Neural progenitor cell (in vitro differentiated cells): ENCODE results near the gene HDAC8. TPM values are rescaled to one million over a fixed set of nuclear protein-coding genes. Genes with fewer than 3 reads are reported as not detected.
A peak's percentile ranks its signal among the peaks of the same experiment; 100 is the strongest.

ENCODE experiments used
- DNase-seq: peaks from one replicate; pipeline ENCODE4 v3.0.0-alpha.2; 2016; ENCODE audit warnings: low spot score
- H2AFZ ChIP-seq: fragments of 200-600 bp; sonication (generic); replicated peaks from 2 replicates; pipeline ENCODE4 v1.6.1; 2016; ENCODE audit warnings: antibody characterized with exemption
- H3F3A ChIP-seq: fragments of 200-600 bp; sonication (generic); 2 replicates; pipeline ENCODE4 v1.6.1; 2016; ENCODE audit warnings: antibody characterized with exemption, low read depth
- H3K27ac ChIP-seq: fragments of 200-600 bp; sonication (generic); 2 replicates; pipeline ENCODE4 v1.5.1; 2016; ENCODE audit warnings: mild to moderate bottlenecking
- H3K27me3 ChIP-seq: fragments of 200-600 bp; sonication (generic); 2 replicates; pipeline ENCODE4 v1.6.1; 2016; ENCODE audit warnings: mild to moderate bottlenecking, moderate library complexity
- H3K36me3 ChIP-seq: fragments of 200-600 bp; sonication (generic); 2 replicates; pipeline ENCODE4 v1.5.1; 2016
- H3K4me1 ChIP-seq: fragments of 200-600 bp; sonication (generic); 2 replicates; pipeline ENCODE4 v1.6.1; 2016; ENCODE audit warnings: mixed run types
- H3K4me2 ChIP-seq: fragments of 200-600 bp; sonication (generic); 2 replicates; pipeline ENCODE4 v1.6.1; 2016
- H3K4me3 ChIP-seq: fragments of 200-600 bp; sonication (generic); 2 replicates; pipeline ENCODE4 v1.5.1; 2016
- H3K79me2 ChIP-seq: fragments of 200-600 bp; sonication (generic); 2 replicates; pipeline ENCODE4 v1.6.1; 2016; ENCODE audit warnings: low read depth
- H3K9ac ChIP-seq: fragments of 200-600 bp; sonication (generic); 2 replicates; pipeline ENCODE4 v1.6.1; 2016
- H3K9me3 ChIP-seq: fragments of 200-600 bp; sonication (generic); 2 replicates; pipeline ENCODE4 v1.5.1; 2016; ENCODE audit warnings: low read depth
- H4K20me1 ChIP-seq: fragments of 200-600 bp; sonication (generic); 2 replicates; pipeline ENCODE4 v1.6.1; 2016; ENCODE audit warnings: low read depth
- H3K27ac Mint-ChIP-seq: 3 replicates; pipeline ENCODE4 v1.8.0; 2021; ENCODE audit warnings: mixed read lengths
- H3K27me3 Mint-ChIP-seq: 2 replicates; pipeline ENCODE4 v1.8.0; 2022; ENCODE audit warnings: low read depth, mild to moderate bottlenecking, inconsistent platforms, moderate library complexity, mixed read lengths; ENCODE audit not compliant: insufficient read depth
- H3K36me3 Mint-ChIP-seq: 3 replicates; pipeline ENCODE4 v1.8.0; 2021; ENCODE audit warnings: mixed read lengths
- H3K4me1 Mint-ChIP-seq: 3 replicates; pipeline ENCODE4 v1.8.0; 2021; ENCODE audit warnings: mixed read lengths
- H3K4me3 Mint-ChIP-seq: 3 replicates; pipeline ENCODE4 v1.8.0; 2021; ENCODE audit warnings: mild to moderate bottlenecking, moderate library complexity, mixed read lengths
- H3K9me3 Mint-ChIP-seq: 3 replicates; pipeline ENCODE4 v1.8.0; 2020; ENCODE audit warnings: mixed read lengths
- CTCF ChIP-seq: fragments of 200-600 bp; sonication (generic); IDR thresholded peaks from 2 replicates; pipeline ENCODE4 v1.5.1; 2017; ENCODE audit warnings: antibody characterized with exemption, mild to moderate bottlenecking
- EZH2 ChIP-seq: fragments of 200-600 bp; sonication (generic); IDR thresholded peaks from 2 replicates; pipeline ENCODE4 v1.6.1; 2017; ENCODE audit warnings: antibody characterized with exemption, mild to moderate bottlenecking, moderate library complexity
- EZH2phosphoT487 ChIP-seq: fragments of 200-600 bp; sonication (generic); IDR thresholded peaks from 2 replicates; pipeline ENCODE4 v1.6.1; 2017; ENCODE audit warnings: antibody characterized with exemption
- total RNA-seq: library from RNA; depleted of rRNA; stranded (reverse); fragments of >200 nt; gene quantifications from 2 replicates; pipeline ENCODE4 v1.2.3, GENCODE V29; 2015; ENCODE audit warnings: low replicate concordance

HDAC8 gene
- total RNA-seq, 1 donor from 2014 or later, result 37.8 TPM

- Mint-ChIP-seq H3K36me3 (peaks cover 2% of the 10 kb centered on the region), H3K9me3 (no peaks in the 10 kb centered on the region), H3K4me1 (peaks cover 21% of the 10 kb centered on the region), H3K27me3 (no peaks in the 10 kb centered on the region), H3K27ac (no peak overlapping the region), H3K4me3 (no peak overlapping the region)
- TF ChIP-seq EZH2 (no peak), EZH2phosphoT487 (no peak), CTCF (no peak)
- Histone ChIP-seq H3K4me3 (no peak overlapping the region), H3K27me3 (no peaks in the 10 kb centered on the region), H3K9me3 (peaks cover 4% of the 10 kb centered on the region), H3K79me2 (no peaks in the 10 kb centered on the region), H3F3A (peaks cover 19% of the 10 kb centered on the region), H3K4me1 (peaks cover 37% of the 10 kb centered on the region), H3K27ac (peak overlapping the region; percentile 64), H3K9ac (no peak overlapping the region), H3K36me3 (no peaks in the 10 kb centered on the region), H3K4me2 (peak overlapping the region; percentile 51), H4K20me1 (no peaks in the 10 kb centered on the region), H2AFZ (no peak overlapping the region)
- no peak for DNase-seq
Observed at GRCh38 chrX:72393836-72394517, 178.7 kb downstream of the HDAC8 start.

- Histone ChIP-seq H3K9ac (no peak overlapping the region), H3K27me3 (no peaks in the 10 kb centered on the region), H3K4me3 (no peak overlapping the region), H3K4me2 (peak overlapping the region; percentile 51), H3K27ac (peak overlapping the region; percentile 64), H3K79me2 (no peaks in the 10 kb centered on the region), H3F3A (peaks cover 19% of the 10 kb centered on the region), H3K4me1 (peaks cover 37% of the 10 kb centered on the region), H4K20me1 (no peaks in the 10 kb centered on the region), H3K36me3 (no peaks in the 10 kb centered on the region), H3K9me3 (no peaks in the 10 kb centered on the region), H2AFZ (no peak overlapping the region)
- DNase-seq, result peak; percentile 55
- Mint-ChIP-seq H3K27ac (no peak overlapping the region), H3K4me1 (peaks cover 21% of the 10 kb centered on the region), H3K9me3 (no peaks in the 10 kb centered on the region), H3K4me3 (no peak overlapping the region), H3K36me3 (peaks cover 2% of the 10 kb centered on the region), H3K27me3 (no peaks in the 10 kb centered on the region)
- no peak for TF ChIP-seq EZH2phosphoT487
- TF ChIP-seq EZH2, result no peak
- TF ChIP-seq CTCF, result no peak
Observed at GRCh38 chrX:72392816-72393800, 179.5 kb downstream of the HDAC8 start.

GRCh38 chrX:72392042-72392441, 180.6 kb downstream of the HDAC8 start:
- no peak overlapping the region for H3K4me2 ChIP-seq
- H3K9me3 Mint-ChIP-seq, result no peaks in the 10 kb centered on the region
- no peak overlapping the region for H3K9ac ChIP-seq
- no peaks in the 10 kb centered on the region for H3K9me3 ChIP-seq
- H3K4me1 Mint-ChIP-seq, result peaks cover 21% of the 10 kb centered on the region
- H3K79me2 ChIP-seq, result no peaks in the 10 kb centered on the region
- H3K36me3 Mint-ChIP-seq, result peaks cover 2% of the 10 kb centered on the region
- no peaks in the 10 kb centered on the region for H3K36me3 ChIP-seq
- H3K4me3 ChIP-seq, result no peak overlapping the region
- H2AFZ ChIP-seq, result no peak overlapping the region
- no peaks in the 10 kb centered on the region for H4K20me1 ChIP-seq
- no peaks in the 10 kb centered on the region for H3K27me3 ChIP-seq
- H3F3A ChIP-seq, result peaks cover 19% of the 10 kb centered on the region
- peaks cover 37% of the 10 kb centered on the region for H3K4me1 ChIP-seq
- H3K27me3 Mint-ChIP-seq, result peaks cover under 1% of the 10 kb centered on the region
- peak overlapping the region; percentile 64 for H3K27ac ChIP-seq
- H3K4me3 Mint-ChIP-seq, result no peak overlapping the region
- no peak overlapping the region for H3K27ac Mint-ChIP-seq
- no peak for TF ChIP-seq EZH2
- no peak for TF ChIP-seq EZH2phosphoT487
- TF ChIP-seq CTCF, result no peak
- DNase-seq, result no peak
